ENCODE results near the gene TECPR1.

TECPR1 gene

GRCh38 chr7:98209166-98209920, 42.7 kb downstream of the TECPR1 start:
- no peak for DNase-seq

DNA sequence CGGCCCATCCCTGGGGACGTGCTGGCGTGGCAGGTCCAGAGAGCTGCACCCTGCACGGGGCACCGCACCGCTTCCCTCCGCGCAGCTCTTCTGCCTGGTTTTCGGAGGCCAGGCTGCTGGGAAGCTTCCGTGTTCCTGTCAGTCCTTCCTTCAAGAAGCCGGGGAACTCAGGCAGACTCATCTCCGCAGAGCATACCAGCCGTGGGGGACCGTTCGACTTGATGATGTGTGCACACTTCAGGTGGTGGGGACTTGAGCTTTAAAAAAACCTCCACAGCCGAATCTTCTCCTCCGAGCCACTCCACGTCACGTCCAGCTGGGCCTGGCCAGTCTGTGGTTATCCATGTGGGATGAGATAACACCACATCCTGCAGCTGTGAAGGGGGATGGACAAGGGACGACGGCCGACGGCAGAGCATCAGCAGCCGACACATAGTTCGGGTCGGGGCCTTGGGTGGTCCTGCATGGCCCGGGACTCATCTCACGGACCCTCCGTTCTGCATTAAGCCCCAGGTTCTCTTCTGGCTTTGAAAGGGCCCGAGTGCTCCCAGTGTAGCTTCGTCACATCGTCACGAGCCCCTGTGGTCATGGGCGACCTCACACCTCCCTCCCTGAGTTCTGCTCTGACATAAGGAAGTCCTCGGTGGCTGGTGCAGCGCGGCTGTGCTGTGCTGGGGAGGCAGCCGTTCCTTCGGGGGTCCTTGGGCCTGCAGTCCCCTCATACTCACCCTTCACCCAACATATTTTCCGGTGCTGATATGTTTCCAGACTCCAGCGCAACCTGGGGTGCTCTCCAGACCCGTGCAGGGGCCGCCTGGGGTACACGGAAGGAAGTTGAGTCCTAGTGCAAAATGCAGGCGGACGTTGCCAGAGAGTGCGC, 45.3 kb downstream of the TECPR1 start:
- DNase-seq = no peak

DNA sequence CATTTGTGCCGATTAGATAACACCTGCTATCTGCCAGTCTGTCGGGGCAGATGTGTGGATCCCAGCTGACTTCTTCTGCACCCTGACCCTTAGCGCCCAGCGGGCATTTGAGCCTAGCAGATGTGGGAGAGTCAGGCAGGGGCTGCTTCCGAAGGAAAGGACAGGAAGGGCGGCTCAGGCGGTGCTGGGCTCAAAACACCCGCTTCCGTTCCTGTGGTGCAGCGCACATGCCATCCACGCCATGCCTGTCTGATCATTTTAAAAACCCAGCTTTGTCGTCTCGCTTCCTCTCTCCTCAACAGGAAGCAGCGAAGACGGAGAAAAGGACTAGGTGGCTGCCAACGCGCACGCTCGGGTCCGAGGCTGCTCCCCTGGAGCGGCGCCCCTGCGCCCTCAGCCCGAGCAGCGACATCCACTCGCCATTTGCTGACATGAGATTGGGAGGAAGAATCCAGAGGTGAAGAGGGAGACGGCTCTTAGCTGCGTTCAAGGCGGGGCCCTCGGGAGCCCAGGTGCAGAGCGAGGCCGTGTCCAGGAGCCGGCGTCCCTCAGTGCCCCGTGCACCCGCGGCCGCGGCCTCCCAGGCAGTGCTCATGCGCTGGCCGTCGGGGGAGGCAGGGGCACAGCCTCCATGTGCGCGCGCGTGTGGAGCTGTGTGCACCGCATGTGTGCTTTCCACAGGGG, 46.7 kb downstream of the TECPR1 start:
- no peak for DNase-seq

DNA sequence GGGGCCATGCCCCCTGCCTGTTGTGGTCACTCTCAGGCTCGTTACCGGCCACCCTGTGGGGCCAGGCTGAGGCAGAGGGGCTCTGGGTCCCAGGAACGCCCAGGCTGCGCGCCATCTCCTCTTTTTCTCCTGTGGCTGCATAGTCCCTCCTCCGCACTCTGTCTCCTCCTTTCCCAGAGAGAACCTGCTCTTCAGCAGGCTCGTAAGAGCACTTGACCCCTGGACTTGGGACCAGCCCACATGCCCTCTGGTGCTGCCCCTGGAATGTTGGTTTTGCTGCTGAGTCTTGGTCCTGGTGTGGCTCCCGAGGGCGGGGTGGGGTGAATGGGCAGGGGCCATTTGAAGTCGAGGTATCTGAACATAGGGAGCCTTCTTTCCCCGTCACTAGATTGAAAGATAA, 47.4 kb downstream of the TECPR1 start:
- DNase-seq = no peak

GRCh38 chr7:98203964-98204605, 47.9 kb downstream of the TECPR1 start:
- no peak for DNase-seq

- no peak for DNase-seq
These were observed 48.6 kb downstream of the TECPR1 start for GRCh38 chr7:98203261-98203963.

DNA sequence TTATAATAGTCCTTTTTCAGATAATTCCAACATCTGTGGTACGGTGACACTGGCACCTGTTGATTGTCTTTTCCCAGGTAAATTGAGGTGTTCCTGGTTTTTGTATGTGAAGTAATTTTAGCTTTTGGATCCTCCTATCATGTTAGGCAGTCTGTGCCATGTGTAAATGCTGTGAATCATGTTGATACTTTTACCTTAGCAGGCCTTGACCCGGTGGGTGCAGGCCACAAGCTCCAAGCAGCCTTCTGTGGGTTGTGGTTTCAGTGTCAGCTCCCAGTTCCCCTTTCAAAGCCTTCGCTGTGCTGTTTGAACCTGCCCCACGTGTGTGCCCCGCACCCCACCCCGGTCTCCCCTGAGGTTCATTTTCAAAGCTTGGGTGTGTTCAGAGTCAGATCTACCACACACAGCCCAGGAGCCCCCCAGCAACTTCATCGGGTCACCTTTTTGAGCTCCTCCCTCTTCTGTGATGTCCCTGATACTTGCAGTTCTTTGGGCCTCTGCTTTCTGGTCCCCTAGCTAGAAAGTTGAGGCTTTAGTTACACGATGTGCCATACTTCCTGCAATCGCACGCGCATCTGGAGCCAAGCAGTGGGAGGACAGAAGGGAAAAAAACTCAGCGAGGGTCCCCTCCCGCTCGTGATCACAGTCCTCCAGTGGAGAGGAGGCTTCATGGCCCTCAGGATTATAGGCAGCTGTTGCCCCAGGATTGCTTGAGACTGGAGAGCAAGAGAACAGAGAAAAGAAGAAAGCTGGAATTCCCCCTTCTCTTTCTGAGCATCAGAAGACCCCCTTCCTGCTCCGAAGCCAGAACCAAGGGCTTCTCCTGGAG, 49.5 kb downstream of the TECPR1 start:
- DNase-seq = no peak

- no peak for DNase-seq
These were observed 51.7 kb downstream of the TECPR1 start for GRCh38 chr7:98200364-98200763.

DNA sequence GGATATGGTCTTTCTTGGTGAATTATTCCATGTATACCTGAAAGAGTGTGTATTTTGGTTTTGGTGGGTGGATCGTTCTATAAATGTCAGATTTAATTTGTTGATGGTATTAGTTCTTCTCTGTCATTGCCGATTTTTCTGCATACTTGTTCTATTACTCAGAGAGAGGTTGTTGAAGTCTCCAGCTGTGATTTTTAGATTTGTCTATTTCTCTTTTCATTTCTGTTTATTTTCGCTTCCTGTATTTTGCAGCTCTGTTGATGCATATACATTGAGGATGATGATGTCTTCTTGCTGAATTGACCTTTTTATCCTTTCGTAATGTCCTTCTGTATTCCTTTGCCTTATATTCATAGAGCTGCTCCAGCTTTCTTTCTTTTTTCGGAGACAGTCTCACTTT, 52.9 kb downstream of the TECPR1 start:
- DNase-seq = no peak

DNA sequence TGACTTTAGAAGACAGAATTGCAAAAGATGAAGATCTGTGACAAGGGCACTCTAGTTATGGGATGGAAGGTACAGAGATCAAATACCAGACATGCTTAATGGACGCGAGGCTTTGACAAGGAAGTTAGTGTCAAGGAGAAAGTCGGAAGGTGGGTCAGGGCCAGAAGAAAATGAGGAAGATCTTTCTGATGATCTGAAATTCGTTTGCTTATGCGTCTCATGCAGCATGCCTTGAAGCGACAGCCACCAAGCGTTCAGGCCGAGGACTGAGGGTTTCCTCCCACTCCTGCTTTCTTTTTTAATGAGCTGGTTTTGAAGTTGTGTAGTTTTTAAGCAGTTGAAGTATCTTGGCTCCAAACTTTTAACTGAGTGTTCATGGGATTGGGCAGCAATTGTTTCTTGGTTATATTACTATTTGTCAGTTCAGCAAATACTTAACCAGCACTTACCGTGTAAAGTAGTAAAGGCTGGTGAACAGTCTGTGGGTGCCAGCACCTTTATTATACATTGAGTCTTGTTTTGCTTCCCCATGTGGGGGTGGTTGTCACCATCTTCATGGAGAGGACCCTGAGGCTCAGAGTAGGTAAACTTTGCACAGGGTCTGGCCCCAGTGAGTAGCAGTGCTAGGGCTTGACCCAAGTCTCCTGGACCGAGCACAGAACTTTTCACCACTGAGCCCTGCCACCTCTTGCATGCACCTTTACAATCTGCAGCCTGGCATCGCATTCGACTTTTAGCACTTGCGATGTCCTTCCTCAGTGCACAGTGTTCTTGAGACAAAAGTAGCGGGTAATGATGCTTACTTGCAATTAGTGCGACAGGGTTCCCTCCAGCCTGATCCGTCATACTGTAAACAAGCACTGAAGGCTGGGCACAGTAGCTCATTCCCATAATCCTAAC, 55.1 kb downstream of the TECPR1 start:
- no peak for DNase-seq

DNA sequence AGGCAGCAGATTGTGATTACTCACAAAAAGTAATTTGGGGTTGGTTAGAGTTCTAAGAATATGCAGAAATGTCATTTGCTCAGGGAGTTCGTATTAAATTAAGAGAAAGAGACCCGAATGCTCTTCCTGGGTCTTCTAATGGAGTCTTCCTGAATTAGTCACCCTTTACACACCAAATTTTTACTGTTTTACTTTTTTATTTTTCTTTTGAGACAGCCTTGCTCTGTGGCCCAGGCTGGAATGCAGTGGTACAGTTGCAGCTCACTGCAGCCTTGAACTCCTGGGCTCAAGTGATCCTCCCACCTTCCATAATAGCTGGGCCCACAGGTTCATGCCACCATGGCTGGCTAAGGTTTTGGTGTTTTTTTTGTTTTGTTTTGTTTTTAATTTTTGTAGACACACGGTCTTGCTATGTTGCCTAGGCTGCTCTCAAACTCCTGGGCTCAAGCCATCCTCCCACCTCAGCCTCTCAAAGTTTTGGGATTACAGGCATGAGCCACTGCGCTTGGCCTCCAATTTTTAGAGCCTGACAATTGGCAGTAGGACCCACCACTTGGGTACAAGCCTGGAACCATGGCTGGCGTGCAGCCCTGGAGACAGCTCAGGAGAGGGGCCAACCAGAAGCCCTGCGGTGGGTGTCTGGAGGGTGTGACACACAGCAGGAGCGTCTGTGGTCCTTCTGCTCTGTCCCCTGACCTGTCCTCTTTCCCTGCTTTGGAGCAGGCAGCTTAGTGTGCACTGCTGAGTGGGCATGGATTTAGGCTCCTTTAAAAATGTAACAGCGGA, 57.2 kb downstream of the TECPR1 start:
- DNase-seq = no peak

GRCh38 chr7:98194186-98194585, 57.8 kb downstream of the TECPR1 start:
- no peak for DNase-seq

DNA sequence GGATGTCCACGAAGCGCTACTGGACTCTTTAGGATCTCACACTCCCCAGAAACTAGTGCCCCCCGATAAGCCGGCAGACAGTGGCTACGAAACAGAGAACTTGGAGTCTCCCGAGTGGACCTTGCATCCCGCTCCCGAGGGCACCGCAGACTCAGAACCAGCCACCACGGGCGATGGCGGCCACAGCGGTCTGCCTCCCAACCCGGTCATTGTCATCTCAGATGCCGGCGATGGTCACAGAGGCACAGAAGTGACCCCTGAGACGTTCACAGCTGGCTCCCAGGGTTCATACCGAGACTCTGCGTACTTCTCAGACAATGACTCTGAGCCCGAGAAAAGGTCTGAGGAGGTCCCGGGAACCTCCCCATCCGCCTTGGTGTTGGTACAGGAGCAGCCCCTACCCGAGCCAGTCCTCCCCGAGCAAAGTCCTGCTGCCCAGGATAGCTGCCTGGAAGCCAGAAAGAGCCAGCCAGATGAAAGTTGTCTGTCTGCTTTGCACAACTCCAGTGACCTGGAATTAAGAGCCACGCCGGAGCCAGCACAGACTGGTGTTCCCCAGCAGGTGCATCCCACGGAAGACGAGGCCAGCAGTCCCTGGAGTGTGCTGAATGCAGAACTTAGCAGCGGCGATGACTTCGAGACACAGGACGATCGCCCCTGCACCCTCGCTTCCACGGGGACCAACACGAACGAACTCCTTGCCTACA, 58.4 kb downstream of the TECPR1 start:
- DNase-seq = no peak

DNA sequence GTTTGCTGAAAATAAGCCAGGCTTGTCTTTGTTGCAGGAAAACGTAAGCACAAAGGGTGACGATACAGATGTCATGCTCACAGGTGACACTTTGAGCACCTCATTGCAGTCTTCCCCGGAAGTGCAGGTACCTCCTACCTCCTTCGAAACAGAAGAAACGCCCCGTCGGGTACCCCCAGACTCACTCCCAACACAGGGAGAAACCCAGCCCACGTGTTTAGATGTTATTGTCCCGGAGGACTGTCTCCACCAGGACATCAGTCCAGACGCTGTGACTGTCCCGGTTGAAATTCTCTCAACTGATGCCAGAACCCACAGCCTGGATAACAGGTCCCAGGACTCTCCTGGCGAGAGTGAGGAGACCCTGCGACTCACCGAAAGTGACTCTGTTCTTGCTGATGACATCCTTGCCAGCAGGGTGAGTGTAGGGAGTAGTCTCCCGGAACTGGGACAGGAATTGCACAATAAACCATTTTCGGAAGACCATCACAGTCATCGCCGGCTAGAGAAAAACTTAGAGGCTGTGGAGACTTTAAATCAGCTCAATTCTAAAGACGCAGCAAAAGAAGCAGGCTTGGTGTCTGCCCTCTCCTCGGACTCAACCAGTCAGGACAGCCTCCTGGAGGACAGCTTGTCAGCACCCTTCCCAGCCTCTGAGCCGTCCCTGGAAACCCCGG, 59.1 kb downstream of the TECPR1 start:
- DNase-seq = no peak

GRCh38 chr7:98191668-98192431, 60.2 kb downstream of the TECPR1 start:
- no peak for DNase-seq

GRCh38 chr7:98189559-98189958, 62.5 kb downstream of the TECPR1 start:
- DNase-seq = no peak

DNA sequence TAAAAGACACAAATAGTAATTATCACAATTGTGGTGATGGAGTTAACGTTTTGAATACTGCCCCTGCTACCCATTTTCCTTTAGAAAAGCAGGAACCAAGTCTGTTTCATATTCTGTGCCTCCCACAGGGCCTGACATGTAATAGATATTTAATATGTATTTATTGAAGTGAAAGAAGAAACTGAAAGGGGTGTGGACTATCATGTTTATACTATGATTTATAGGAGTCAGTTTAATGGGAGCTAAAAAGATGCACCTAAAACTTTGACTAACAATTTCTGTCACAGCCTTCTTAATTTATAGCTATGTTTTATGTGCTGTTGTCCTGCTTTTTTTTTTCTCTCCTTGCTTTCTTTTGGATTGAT, 64.9 kb downstream of the TECPR1 start:
- no peak for DNase-seq

Measured in 8988T (cell line).